Suprapubic skin (tissue), 4 donors: ENCODE results near the gene EXD3.

Experiments used
- CTCF ChIP-seq, 2 donors: fragments of 200-600 bp in 1 of 2; fragments of 450-650 bp in 1 of 2; sonication (generic) in 1 of 2; IDR thresholded peaks; one replicate each; pipeline ENCODE4 v1.5.1; 2016 to 2019; ENCODE audit warnings: antibody characterized with exemption in 2 of 2, mild to moderate bottlenecking in 1 of 2, moderate library complexity in 1 of 2
- POLR2A ChIP-seq, 2 donors: fragments of 450-650 bp; IDR thresholded peaks; one replicate each; pipeline ENCODE4 v1.6.1; 2017; ENCODE audit warnings: antibody characterized with exemption in 2 of 2, mild to moderate bottlenecking in 2 of 2, moderate library complexity in 2 of 2
- POLR2AphosphoS5 ChIP-seq, 3 donors: sonication (generic); formaldehyde crosslinking; IDR thresholded peaks; one replicate each; pipeline ENCODE4 v1.6.1; 2017; ENCODE audit warnings: antibody characterized with exemption in 3 of 3

GRCh38 chr9:137295849-137296669 is 126.9 kb downstream of the EXD3 start:
- TF ChIP-seq CTCF (IDR thresholded peaks at IDR 0.05) = no peak
- no peak for TF ChIP-seq POLR2AphosphoS5 (IDR thresholded peaks at IDR 0.05)
- TF ChIP-seq POLR2A (IDR thresholded peaks at IDR 0.05) = no peak
